ENCODE measurements around the gene OR52K1. TPM values are rescaled to one million over a fixed set of nuclear protein-coding genes. Genes with fewer than 3 reads are reported as not detected.

OR52K1 gene
- total RNA-seq, 4 donors from 2014 or later, result not detected

- Histone ChIP-seq H3K27me3 (peaks cover 23% of the 10 kb centered on the region), H3K36me3 (no peaks in the 10 kb centered on the region), H3K27ac (no peak overlapping the region), H3K4me1 (peaks cover 0 to 5% (median 1%) of the 10 kb centered on the region in 4 donors), H3K4me3 (no peak overlapping the region), H3K9me3 (no peaks in the 10 kb centered on the region)
- in situ Hi-C loops (cut with MboI; ENCODE audit: low pct_ligation_motif_present in 1 of 4, low pct_unique_long_range_greater_than_20kb in 1 of 4, low sequenced_read_pairs in 3 of 4) (loop anchor here in 2 of 4 donors (10.0 kb wide), 2 partner anchors 302 to 312 kb away; no protein-coding TSS in a partner anchor), intact Hi-C loops (cut with DNase I; ENCODE audit: low total_unique reads) (no loop called here)
- no peak for TF ChIP-seq POLR2AphosphoS5 (IDR thresholded peaks at IDR 0.05)
- no peak for TF ChIP-seq EP300 (IDR thresholded peaks at IDR 0.05; ENCODE audit: low read depth)
- TF ChIP-seq CTCF (IDR thresholded peaks at IDR 0.05), result no peak
- TF ChIP-seq POLR2A (IDR thresholded peaks at IDR 0.05), result no peak
- 60 to 65% methylated on average over 3 to 15 of the region's 15 CpGs for WGBS, 2 donors (ENCODE audit: low coverage in 1 of 2)
- DNase-seq, result no peak
Measured at GRCh38 chr11:4496557-4497248, 14.3 kb downstream of the OR52K1 start.

GRCh38 chr11:4508886-4509285, 26.4 kb downstream of the OR52K1 start:
- no peaks in the 10 kb centered on the region for H3K4me1 ChIP-seq
- H3K27ac ChIP-seq, result no peak overlapping the region
- WGBS, 2 donors (ENCODE audit: low coverage in 1 of 2), result 47 to 56% methylated on average over 2 of the region's 2 CpGs
- no peak for DNase-seq
- in situ Hi-C loops (cut with MboI; ENCODE audit: low pct_ligation_motif_present in 1 of 4, low pct_unique_long_range_greater_than_20kb in 1 of 4, low sequenced_read_pairs in 3 of 4), result no loop called here
- H3K9me3 ChIP-seq, result no peaks in the 10 kb centered on the region
- H3K36me3 ChIP-seq, result no peaks in the 10 kb centered on the region
- no peak for TF ChIP-seq POLR2A (IDR thresholded peaks at IDR 0.05)
- TF ChIP-seq CTCF (IDR thresholded peaks at IDR 0.05), result no peak
- TF ChIP-seq POLR2AphosphoS5 (IDR thresholded peaks at IDR 0.05), result no peak
- no peak for TF ChIP-seq EP300 (IDR thresholded peaks at IDR 0.05; ENCODE audit: low read depth)
- H3K4me3 ChIP-seq, result no peak overlapping the region
- H3K27me3 ChIP-seq, result no peaks in the 10 kb centered on the region
- intact Hi-C loops (cut with DNase I; ENCODE audit: low total_unique reads), result no loop called here

DNA sequence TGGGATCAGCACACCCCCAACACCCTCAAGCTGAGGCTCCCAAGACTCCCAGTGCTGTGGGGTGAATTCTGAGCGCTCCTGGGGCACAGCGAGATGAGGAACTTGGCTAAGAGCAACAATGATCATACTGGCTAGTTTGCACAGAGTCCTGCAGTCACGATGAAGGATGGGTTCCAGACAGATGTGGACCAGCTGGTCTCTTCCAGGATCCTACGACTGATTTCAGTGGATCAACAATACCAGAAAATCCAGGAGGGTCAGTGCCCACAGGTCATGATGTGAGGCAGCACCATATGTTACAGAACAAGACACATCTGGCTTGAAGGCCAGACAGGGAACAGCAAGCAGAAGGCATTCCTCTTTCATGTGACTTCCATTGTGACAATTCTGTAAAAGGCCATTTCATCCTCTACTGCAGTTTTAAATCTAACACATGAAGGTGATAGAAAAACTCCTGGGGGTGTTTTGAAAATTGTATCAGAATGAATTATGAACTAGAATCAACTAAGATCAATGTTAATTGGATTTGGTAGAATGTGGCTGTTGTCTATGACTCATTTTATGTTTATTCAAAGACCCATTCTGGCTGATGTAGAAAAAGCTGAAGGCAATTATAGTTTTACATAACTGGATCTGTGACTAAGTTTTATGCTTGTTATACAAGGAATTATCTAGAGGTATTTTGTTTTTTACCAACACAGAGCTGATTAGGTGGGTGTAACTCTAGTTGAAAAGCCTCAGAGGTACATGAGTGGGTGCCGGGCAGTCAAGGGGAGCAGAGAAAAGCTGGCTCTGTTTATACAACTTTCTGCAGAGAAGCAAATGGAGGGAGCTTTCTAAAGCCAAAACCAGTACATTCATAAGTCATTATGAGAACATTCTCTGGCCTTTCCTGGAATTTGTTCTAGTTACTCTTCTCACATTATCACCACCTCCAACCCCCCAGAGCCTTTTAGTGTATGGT, 29.1 kb downstream of the OR52K1 start:
- DNase-seq, result no peak
- no peaks in the 10 kb centered on the region for H3K27me3 ChIP-seq
- in situ Hi-C loops (cut with MboI; ENCODE audit: low pct_ligation_motif_present in 1 of 4, low pct_unique_long_range_greater_than_20kb in 1 of 4, low sequenced_read_pairs in 3 of 4) (no loop called here), intact Hi-C loops (cut with DNase I; ENCODE audit: low total_unique reads) (no loop called here)
- H3K27ac ChIP-seq, result no peak overlapping the region
- H3K4me1 ChIP-seq, result no peaks in the 10 kb centered on the region
- H3K36me3 ChIP-seq, result no peaks in the 10 kb centered on the region
- no peak for TF ChIP-seq POLR2AphosphoS5 (IDR thresholded peaks at IDR 0.05)
- WGBS, 2 donors (ENCODE audit: low coverage in 1 of 2), result 35% methylated on average over 4 of the region's 5 CpGs; no CpG with 5 or more reads in 1 of the 2 donors
- H3K9me3 ChIP-seq, result no peaks in the 10 kb centered on the region
- H3K4me3 ChIP-seq, result no peak overlapping the region

GRCh38 chr11:4514196-4514595, 31.8 kb downstream of the OR52K1 start:
- Histone ChIP-seq H3K27me3 (no peaks in the 10 kb centered on the region), H3K4me3 (no peak overlapping the region), H3K9me3 (no peaks in the 10 kb centered on the region), H3K27ac (no peak overlapping the region), H3K4me1 (no peaks in the 10 kb centered on the region), H3K36me3 (no peaks in the 10 kb centered on the region)
- in situ Hi-C loops (cut with MboI; ENCODE audit: low pct_ligation_motif_present in 1 of 4, low pct_unique_long_range_greater_than_20kb in 1 of 4, low sequenced_read_pairs in 3 of 4) (no loop called here), intact Hi-C loops (cut with DNase I; ENCODE audit: low total_unique reads) (no loop called here)
- DNase-seq, result no peak
- WGBS, 2 donors (ENCODE audit: low coverage in 1 of 2), result 65 to 71% methylated on average over 1 of the region's 1 CpG
- TF ChIP-seq POLR2AphosphoS5 (IDR thresholded peaks at IDR 0.05), result no peak
- no peak for TF ChIP-seq EP300 (IDR thresholded peaks at IDR 0.05; ENCODE audit: low read depth)
- no peak for TF ChIP-seq POLR2A (IDR thresholded peaks at IDR 0.05)
- no peak for TF ChIP-seq CTCF (IDR thresholded peaks at IDR 0.05)

Data from transverse colon (tissue), 4 donors.